HG03039 (cell line): ENCODE results near the gene CDH4.

Experiments used
- ATAC-seq: cut with Tn5 transposase; IDR thresholded peaks from one replicate; pipeline ENCODE4 v1.9.1; 2021; ENCODE audit warnings: mild to moderate bottlenecking, moderate library complexity; ENCODE audit not compliant: unreplicated experiment

The CDH4 gene

DNA sequence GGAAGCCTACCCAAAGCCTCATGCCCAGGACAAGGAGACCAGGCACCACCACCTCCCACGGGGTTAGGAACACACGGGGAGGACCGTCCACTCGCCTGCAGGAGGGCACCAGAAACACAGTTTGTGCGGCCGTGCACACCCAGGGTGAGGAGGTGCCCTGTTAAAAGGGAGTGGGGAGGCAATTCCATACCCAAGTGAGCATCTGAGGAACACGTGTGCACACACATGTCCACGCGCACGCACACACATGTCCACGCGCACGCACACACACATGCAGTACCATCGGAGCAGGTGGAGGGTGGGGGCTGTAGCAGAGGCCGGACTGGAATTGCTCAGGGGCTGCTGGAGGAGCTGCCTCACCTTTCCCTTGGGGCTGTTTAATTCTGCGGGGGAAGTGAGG is 554.3 kb downstream of the CDH4 start:
- no peak for ATAC-seq

GRCh38 chr20:61806995-61807394 is 554.9 kb downstream of the CDH4 start:
- ATAC-seq, result no peak

GRCh38 chr20:61807471-61808160 is 555.6 kb downstream of the CDH4 start:
- ATAC-seq, result no peak

GRCh38 chr20:61808447-61808846 is 556.4 kb downstream of the CDH4 start:
- ATAC-seq, result no peak

- ATAC-seq, result no peak
Measured at GRCh38 chr20:61809006-61809770, 557.1 kb downstream of the CDH4 start.

DNA sequence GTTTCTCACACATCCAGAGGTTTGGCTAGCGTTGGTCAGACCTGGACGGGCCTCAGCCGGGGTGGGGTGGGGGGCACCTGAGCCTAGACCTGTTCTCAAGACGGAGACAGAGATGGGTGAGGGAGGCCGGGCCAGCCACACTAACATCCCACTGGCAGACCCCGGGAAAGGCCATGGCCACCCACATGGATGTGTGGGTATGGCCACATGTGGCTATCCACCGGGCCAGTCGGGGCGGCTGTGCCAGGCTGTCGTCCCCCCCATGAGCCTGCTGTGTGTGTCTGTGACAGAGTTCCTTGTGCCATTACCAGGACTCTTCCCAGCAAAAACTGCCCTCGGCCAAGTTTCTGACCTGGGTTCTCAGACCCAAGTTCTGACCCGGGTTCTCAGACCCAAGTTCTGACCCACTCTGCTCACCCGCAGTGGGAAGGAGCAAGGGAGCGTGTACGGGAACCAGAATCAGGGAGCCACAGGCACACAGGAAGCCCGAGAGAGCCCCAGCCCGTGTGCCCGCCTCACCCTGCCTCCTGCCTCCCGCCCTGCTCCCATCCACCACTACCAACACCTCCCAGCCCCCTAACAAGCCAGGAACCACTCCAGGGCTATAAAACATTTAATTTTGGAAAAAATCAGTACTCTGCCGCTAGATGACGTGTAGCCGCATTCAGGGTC is 558.1 kb downstream of the CDH4 start:
- ATAC-seq, result no peak

- ATAC-seq, result no peak
Measured at GRCh38 chr20:61810738-61811135, 558.7 kb downstream of the CDH4 start.

DNA sequence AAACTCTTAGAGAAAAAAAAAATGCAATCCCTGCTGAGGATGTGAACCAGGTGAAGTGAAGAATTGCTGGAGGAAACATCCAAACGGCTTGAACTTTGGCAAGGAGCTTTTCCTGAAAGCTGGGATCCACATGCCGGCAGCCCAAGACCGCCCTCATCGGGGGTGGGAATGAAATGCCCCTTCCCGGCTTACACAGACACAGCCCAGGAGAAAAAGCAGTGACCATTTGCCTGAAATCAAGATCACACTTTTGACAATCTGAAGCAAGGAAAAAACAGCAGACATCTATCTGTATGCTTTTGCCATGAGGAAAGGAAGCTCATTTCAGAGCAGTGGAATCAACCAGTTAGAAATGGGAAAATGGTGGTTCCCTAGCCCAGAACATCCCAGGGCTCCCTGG is 559.1 kb downstream of the CDH4 start:
- no peak for ATAC-seq

DNA sequence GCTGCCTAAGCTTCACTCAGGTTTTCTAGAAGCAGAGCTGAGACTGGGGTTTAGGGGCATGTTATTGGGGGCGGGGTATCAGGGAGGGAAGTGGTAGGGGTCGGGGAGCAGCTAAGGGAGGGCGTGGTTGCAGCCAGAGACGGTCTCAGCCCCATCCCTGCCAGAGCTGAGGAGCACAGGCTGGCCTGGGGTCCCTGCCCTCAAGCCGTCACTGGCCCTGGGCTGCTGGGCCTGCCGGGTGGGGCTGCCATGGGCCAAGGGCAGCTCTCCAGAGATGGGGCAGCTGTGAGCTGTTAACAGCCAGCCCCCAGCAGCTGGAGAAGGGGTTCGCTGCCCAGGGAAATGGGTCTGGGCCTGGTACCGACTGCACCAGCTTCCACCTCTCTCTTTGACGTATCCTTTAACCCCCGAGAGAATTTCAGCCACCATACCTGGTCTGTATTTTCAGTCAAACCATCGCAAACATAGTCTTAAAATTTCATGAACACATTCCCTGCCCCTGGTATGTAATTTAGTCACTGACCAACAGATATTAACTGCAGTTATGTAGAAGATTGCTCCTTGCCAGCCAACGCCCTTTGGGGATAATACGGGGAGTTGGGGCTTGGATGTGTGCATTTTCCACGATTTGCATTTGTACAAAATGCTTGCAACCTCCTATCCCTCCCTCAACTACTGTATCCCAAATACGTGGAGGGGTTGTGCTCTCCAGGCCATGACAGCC is 560.2 kb downstream of the CDH4 start:
- ATAC-seq, result no peak

GRCh38 chr20:61812845-61813485 is 560.9 kb downstream of the CDH4 start:
- no peak for ATAC-seq

- no peak for ATAC-seq
Measured at GRCh38 chr20:61813791-61814190, 561.7 kb downstream of the CDH4 start.

DNA sequence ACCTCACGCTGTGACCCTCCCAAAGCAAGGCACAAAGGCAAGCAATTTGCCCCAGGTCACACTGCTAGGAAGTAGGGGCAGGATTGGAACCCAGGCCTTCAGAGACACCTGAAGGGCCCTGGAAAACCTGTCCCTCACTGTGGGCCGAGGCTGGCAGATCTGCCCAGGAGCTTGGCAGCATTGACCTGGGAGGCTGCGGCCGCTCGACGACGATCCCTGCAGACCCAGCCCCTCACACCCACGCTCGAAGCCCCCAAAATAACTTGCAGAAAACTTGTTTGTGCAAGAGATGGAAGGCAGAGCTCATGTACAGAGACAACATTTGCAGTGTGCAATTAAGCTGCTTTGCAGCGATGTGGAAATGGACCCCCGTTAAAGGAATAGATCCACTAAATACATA is 562.2 kb downstream of the CDH4 start:
- no peak for ATAC-seq

DNA sequence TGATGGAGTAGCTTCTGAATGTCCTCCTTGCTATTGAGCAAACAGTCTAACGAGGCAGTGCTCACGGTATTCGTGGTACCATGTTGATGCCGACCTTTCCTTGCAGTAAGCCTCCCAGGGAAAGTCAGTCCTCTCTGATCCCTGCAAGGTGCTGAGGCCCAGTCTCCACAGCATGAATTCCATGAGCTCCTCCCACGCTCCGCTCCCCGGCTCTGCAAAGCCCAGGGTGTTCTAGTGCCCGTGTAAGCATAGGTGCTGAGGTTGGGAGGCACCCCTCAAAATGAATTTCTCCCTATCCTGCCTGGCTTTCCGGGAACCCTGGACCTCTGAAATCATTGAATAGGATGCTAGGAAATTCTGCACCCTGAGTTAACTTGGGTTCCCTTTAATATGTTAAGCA is 562.7 kb downstream of the CDH4 start:
- ATAC-seq, result no peak

- ATAC-seq, result no peak
Measured at GRCh38 chr20:61815176-61815575, 563.1 kb downstream of the CDH4 start.

- no peak for ATAC-seq
Measured at GRCh38 chr20:61815678-61816077, 563.6 kb downstream of the CDH4 start.

DNA sequence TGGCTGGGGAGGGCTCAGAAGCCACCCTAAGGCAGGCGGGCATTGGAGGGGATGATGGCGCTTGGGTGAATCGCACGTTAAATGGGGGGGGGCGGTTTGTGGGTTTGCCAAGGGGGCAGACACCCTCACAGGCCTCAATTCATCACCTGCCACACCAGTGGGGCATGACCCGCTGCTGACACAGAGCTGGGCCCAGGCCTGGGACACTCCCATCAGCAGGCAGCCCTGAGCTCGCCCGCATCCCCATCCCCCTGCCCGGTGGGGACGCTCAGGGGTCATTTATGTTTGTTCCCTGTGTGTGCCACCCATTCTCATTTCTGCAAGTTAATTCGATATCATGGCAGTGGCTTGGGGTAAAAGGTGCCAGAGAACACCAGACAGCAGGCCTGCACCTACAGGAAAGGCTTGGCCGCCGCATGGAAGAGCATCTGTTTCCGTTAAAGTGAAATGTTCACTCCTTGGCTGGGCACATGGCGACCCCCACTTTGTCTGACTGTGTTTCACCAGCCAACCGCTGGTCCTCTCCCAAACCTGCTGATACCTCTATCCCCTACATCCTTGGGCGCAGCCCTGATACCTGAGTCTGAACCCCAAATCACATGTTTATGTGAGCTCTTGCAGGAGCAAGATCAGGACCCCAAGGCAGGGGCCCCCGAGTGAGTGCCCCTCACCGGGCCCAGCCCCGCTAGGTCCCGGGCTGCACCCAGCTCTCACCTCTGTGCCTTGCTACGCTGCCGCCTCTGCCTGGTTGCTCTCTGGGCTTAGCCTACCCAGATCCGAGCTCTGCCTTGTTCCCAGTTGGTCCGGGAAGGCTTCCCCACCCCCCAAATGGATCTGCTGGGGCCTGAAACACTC is 564.8 kb downstream of the CDH4 start:
- ATAC-seq, result no peak

GRCh38 chr20:61817575-61817974 is 565.5 kb downstream of the CDH4 start:
- ATAC-seq, result no peak

GRCh38 chr20:61818746-61819573 is 566.9 kb downstream of the CDH4 start:
- ATAC-seq, result no peak

- no peak for ATAC-seq
Measured at GRCh38 chr20:61819574-61819846, 567.4 kb downstream of the CDH4 start.
